AG08395 (cell line): ENCODE measurements around the gene WIPI1.
A peak's percentile ranks its signal among the peaks of the same experiment; 100 is the strongest.
"Not testable (repeated sequence)": the region's sequence is repeated elsewhere in the genome, so short reads cannot be mapped to it uniquely, and the experiment has no call there.

Source experiments
- DNase-seq: peaks from one replicate; pipeline ENCODE4 v3.0.0; 2012; ENCODE audit warnings: mixed read lengths, low spot score

Gene WIPI1

DNA sequence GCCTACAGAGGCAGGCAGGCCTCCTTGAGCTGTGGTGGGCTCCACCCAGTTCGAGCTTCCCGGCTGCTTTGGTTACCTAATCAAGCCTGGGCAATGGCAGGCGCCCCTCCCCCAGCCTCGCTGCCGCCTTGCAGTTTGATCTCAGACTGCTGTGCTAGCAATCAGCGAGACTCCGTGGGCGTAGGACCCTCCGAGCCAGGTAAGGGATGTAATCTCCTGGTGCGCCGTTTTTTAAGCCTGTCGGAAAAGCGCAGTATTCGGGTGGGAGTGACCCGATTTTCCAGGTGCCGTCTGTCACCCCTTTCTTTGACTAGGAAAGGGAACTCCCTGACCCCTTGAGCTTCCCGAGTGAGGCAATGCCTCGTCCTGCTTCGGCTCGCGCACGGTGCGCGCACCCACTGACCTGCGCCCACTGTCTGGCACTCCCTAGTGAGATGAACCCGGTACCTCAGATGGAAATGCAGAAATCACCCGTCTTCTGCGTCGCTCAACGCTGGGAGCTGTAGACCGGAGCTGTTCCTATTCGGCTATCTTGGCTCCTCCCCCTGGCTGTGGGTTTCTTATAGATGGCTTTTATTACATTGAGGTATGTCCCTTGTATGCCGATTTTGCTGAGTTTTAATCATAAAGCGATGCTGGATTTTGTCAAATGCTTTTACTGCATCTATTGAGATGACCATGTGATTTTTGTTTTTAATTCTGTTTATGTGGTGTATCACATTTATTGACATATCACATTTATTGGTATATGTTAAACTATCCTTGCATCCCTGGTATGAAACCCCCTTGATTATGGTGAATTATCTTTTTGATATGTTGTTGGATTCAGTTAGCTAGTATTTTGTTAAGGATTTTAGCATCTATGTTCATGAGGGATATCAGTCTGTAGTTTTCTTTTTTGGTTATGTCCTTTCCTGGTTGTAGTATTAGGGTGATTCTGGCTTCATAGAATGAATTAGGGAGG, 43.4 kb downstream of the WIPI1 start:
- not testable (repeated sequence) for DNase-seq

DNA sequence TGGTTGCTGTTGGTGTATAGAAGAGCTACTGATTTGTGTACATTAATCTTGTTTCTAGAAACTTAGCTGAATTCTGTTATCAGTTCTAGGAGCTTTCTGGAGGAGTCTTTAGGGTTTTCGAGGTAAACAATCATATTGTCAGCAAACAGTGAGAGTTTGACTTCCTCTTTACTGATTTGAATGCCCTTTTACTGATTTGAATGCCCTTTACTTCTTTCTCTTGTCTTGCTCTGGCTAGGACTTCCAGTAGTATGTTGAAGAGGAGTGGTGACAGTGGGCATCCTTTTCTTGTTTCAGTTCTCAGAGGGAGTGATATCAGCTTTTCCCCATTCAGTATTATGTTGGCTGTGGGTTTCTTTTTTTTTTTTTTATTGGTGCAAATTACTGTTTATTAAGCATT, 49.6 kb downstream of the WIPI1 start:
- not testable (repeated sequence) for DNase-seq

DNA sequence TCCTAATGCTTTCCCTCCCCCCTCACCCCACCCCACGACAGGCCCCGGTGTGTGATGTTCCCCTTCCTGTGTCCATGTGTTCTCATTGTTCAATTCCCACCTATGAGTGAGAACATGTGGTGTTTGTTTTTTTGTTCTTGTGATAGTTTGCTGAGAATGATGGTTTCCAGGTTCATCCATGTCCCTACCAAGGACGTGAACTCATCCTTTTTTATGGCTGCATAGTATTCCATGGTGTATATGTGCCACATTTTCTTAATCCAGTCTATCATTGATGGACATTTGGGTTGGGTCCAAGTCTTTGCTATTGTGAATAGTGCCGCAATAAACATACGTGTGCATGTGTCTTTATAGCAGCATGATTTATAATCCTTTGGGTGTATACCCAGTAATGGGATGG, 53.5 kb downstream of the WIPI1 start:
- DNase-seq: not testable (repeated sequence)

DNA sequence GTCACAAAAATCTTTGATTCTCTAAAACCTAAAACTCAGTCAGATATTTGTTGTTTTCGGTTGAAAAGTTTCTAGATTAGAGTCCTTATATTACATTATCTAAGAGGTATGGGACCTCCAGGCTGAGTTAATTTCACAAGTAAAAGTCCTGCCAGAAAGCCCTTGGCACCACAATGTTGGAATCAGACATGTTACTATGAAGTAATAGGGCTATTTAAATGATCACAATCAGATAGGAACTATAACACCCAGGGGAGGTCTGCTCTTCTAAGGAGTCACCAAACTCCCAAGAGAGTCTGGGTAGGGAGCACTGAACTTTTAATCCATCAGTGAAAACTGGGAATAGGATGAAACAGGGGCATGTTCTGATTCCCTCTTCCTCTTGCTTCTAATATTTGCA, 54.2 kb downstream of the WIPI1 start:
- no peak for DNase-seq

DNA sequence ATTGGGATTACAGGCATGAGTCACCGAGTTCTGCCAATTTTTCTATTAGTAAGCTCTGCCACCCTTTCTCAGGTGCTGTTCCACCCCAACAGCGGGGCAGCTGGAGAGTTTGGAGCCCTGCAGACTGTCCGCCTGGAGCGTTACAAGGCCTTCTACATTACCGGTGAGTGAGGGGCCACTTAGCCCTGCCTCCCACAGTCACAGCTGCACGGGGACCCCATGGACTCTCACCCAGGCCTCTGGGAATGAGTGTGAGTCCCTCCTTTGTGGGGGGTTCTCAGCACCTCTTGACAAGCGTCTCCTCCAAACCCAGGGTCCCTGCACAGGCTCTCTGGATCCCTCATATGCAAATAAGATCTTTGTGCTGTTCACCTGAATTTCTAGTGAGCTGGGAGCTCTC, 56.0 kb downstream of the WIPI1 start:
- no peak for DNase-seq

DNA sequence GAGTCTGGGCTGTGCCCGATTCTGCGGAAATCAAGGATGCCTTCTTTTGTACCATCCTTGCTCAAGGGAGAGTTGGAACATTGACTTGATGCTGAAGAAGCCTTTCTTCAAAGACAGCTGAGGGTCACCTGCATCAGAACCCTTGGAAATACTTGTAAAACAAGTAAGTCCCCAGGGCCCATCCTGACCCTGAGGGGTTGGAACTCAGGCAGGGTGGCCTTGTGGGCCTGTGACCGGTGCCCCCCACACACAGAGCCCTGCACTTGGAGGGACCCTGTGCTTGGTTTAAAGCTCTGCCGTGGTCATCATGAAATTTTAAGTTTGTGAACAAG, 56.9 kb downstream of the WIPI1 start:
- DNase-seq: no peak

DNA sequence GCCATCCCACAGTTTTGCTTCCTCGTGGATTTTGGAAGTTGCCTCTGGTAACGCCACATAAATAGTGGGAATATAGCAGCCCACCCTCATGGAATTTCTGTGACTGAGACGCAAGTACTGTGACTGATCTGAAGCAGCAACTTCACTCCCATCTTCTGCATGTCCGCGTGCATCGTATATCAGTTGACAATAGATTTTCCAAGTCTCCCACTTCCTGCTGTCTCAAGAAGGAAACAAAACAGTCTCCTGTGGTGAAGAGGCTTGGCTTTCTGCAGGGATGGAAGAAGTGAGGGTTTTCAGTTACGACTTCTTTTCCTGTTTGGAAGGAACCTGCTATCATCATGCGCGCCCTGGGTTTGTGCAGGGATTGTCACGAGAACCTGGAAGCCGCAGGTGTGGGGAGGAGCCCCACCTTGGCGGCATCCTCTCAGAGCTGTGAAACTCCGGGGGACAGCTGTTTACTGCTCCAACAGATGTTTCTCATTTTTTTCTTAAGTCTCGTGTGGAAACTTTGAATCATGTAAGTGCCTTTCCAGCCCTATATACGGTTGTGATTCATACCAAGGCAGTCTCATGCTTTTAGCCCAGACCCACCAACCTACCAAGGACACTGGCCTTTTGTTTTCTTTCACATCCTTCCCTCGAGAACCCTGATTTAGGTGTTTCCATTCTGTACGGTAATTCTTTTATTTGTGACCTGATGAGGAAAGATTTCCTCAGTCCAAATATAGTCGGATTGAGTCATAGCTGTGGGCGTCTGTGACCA, 57.5 kb downstream of the WIPI1 start:
- DNase-seq: peak; percentile 74

DNA sequence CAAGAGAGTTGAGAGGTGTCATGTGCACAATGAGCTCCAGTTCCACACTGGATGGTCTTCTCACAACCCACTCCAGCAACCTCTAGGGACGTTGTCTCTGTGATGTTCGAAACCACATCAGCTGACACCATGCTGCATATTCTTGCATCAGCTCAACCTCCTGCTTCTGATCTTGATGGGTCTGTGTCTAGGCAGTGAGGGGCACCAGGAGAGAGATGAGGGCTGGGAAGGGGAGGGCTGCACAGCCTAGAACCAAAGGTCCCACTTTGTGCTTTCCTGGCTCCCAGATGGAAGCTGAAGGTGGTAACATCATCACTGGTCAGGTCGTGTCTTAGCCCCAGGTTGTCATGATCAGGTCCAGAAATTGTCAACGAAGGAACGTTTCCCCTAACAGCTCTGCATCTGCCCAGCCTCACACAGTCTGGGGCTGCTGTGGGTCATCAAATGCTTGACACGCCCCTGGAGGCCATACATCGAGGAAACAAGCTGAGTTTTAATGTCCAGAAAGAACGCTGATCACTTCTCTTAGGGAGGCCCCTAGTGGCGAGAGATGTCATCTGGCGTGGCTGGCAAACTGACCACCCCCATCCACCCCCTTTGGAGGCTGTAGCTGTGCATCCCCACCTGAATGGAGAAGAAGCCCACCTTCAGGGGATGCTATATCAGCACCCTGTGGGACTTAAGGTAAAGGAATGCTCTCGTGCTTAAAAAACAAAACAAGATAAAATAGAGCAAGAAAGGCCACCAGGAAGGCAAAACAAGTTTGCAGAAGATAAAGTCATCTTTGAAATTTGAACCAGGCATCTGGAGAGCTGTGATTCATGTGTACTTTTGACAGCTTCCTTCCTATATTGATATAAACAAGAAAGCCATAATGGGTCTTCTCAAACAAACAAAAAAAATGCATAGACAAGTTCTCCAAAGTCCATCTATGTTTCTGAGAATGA, 58.3 kb downstream of the WIPI1 start:
- peak; percentile 85 for DNase-seq

DNA sequence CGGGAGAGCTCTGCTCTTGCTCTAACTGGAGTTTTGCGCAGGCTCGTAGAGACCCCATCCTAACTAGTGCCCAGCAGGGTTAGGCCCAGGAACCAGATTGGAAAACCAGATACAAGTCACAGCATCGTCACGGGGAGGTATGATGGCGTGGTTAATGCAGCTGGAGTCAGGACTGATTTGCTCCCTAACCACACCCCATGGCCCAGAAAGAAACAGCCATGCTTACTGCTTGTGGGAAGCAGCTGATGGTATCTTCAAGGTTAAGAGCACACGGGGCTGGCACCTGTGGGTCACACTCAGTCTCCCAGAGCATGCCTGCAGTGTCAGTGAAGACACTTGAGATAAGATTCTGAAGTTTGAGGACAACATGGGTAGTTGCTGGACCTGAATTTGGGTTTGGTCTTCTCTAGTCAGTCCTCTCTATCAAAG, 60.2 kb downstream of the WIPI1 start:
- no peak for DNase-seq

DNA sequence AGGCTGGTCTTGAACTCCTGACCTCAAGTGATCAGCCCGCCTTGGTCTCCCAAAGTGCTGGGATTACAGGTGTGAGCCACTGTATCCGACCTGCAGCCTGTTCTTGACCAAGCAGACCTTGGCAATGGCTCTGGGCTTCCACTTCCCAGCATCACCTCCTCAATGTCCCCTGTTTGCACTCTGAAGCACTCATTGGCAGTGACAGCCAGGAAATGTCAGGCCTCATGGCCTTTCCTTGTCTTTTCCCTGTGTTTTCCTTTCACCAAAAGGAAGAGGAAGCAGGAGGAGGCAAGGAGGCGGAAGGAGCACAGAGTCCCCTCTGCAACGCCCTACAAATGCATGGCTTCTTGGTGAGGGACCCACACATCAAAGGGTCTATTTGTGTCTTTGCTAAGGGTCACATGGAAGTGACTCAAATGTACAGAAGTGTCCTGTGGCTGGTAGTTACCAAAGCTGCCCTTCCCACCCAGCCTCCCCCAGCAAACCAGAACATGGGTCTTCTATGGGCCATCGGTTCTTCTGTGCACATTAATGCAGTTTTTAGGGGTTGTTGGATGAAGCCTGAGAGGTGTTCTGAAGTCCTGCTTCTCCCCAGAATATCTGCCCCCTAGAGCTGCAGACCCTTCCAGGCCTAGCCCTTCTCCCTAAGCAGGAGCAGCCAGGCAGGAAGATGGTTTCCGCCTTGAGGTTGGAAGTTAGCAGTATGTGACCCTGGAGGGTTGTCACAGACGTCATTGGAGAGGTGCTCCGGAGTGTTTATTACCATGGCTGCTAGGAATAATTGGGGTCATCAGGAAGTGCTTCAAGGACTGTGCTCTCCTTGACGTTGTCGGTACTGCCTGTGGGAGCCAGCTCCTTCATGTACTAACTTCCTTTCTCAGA, 60.8 kb downstream of the WIPI1 start:
- no peak for DNase-seq

DNA sequence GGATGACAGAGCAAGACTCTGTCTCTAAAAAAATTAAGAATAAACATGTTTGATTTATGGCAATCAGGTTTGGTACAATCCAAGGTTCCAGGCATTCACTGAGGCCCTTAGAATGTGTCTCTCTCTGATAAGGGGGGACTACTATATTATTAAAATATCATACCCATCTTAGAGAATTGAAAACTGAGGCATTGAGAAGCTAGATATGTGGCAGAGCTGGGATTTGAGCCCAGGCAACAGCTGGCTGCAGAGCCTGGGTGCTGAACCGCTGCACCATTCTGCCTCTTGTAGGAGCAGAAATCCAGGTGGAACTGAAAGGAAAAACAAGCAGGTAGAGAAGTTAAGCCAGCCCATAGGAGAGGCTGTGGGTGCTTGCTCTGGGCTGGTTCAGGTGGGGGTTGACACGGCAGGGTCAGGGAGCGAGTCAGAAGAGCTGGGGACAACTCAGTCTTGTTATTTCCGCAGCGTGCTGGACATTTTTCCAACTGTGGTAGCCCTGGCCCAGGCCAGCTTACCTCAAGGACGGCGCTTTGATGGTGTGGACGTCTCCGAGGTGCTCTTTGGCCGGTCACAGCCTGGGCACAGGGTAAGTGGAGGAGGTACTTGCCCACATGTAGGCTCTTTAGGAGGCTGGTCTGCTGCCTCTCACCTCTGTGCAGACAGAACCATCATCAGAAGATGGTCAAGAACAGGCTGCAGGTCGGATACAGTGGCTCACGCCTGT, 62.5 kb downstream of the WIPI1 start:
- DNase-seq: no peak

DNA sequence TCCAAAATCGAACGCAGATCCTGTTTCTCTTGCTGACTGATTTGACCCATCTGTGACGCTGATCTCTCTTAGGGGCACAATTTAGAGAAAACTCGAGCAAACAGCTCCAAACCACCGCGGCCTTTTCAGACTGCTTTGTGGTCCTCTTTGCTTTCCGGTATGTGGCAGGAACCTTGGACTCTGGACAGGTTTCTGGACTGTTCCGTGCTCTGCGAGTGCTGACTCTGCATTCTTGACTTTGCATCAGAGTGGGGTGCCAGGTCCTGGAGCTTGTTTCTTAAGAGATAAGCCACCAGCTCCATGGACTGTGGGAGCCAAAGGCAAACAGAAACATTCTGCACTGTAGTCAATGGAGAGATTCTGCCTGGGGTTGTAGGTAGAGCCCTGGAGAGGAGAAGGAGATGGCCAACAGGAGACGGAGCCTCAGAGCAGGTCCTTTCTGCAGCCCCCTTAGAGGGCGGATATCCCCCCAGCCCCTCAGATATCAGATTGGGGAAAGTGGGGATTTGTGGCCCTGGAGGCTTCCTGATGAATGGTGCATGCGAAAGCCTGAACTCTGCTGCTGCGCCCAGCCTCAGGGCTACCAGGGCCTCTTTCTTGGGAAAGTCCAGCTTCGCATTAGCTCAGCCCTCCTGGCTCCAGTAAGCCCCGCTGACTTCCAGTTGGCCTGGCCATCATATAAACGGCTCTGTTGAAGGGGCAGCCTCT, 65.6 kb downstream of the WIPI1 start:
- DNase-seq: peak; percentile 35

DNA sequence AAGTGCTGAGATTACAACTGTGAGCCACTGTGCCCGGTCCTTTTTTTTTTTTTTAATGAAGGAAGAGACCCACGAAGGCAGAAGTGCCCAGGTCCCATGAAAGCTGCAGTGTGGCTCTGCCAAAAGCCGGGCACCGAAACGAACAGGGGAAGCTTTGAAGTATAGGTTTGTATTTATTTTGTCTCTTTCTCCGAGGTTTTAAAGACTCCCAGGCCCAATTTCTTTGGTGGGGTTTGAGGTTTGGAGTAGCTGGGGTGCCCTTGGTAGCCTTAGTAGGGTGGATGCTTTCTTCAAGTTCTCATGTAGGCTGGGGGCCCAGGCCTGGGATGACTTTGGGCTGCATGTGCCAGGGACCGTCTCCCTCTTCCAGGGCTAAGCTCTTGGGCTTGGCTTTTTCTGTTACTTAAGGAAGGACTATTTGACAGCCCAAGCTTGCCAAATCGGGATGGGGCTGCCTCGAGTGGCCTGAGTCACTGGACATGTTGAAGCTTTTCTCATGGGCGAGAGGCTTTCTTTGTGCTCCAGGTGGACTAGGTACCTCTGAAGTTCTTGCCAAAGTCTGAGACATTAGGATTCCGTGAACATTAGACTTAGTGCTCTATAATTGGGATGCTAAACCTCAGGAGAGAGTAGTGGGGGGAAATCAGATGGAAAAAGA, 66.3 kb downstream of the WIPI1 start:
- DNase-seq: no peak

DNA sequence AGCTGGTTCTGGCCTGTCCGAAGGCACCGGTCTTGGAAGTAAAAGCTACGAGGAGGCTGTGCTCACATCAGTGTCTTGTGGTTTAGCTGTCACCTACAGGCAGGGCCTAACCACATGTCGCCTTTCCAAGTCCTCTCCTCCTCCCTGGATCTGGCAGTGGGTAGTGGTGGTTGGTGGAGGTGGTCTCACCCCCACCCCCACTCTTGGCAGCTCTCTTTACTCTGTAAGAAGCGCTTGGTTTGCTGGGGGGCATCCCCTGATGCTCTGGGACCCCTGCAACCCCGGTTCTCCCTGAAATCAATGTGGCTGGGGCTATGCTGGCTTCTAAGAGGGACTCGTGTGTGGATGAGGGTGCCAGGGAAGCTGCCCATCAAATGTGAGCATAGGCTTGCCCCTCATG, 68.3 kb downstream of the WIPI1 start:
- no peak for DNase-seq

DNA sequence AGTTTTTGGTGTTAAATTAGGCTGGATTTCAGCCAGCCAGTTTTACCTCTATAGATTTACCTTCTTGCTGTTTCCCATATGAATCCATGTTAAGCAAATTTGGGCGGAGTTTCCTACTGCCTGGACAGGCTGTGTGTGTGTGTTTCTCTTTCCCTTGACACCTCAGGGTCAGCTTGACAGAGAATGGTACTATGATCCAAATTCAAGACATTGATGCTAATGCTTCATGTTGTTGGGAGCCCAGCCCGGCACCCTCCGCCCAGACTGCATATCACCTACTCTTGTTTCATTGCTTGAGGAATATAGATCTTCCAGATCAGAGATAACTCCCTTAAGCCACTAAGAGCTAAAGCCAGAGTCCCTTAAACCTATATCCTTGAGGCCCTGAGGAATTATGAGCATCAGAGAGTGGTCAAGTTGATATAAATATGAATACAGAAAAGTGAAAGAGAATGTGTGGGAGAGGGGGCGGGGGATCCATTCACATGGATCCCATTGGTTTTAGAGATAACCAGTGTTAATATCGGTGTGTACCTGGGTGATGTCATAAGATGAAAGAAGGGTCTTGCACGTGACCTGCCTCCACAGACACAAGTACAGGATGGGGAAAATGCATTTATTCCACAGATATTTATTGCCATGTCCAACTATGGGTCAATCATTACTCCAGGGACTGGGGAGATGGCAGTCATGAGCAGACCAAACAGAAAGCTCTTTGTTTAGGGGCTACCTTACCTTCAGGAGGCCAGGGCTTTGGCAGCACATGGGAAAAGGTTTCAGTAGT, 69.7 kb downstream of the WIPI1 start:
- no peak for DNase-seq

DNA sequence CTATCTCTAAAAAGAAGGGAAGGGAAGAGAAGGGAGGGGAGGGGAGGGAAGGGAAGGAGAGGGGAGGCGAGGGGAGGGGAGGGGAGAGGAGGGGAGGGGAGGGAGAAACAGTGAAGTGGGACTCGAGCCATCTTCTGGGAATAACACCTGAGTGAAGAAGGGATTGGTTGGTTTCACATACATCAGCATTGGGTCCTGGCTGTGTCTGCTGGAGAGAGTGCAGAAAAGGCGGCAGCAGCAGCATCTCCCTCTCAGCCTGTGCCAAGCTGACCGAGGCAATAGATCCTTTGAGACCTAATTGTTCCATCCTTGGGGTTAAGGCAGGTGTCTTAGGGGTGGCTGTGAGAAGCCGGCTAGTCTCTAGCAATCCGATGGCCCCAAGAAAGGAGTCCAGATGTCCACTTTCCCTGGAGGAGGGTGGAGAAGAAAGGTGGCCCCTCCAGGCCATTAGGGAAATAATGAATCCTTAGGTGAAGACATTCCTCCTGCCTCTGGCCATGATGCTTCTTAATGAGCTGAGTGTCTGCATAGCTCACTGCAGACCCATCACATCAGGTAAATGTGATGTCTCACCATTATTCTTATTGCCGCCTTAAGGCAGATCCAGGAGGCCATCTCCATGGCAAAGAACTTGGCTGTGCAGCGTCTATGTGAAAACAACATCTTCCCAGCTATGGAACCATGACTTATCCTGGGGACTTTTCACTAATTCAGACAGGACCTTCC, 71.6 kb downstream of the WIPI1 start:
- DNase-seq: no peak

DNA sequence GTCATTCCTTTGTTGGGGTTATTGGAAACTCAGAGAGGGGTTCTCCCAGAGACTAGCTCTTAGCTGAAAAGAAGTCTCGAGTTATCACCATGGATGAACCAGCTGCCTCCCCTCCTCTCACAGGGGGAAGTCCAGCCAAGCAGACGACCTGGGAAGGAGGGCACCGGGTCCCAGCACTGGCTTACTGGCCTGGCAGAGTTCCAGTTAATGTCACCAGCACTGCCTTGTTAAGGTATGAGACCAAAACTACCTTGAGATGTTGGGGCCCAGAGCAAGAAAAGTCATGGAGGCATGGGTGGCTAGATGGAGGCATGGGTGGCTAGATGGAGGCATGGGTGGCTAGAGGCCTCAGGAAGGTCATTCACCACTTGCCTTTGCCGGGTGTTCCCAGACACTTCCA, 72.4 kb downstream of the WIPI1 start:
- DNase-seq: no peak

DNA sequence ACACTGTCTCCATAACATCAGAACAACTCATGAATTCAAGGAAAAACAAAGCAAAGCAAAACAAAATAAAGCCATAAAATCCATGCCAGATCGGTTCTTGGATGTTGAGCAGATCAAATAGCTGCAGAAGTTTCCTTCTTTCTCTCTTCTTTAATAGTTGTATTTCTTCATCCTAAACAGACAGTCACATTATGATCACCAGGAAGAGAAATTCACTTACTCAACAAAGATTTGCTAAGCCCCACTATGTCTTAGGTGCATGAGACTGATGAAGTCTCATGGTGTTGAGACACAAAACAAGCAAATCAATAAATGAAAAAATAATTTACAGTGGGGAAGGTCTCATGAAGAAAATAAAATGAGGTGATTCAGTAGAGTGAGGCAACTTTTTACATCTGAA, 72.8 kb downstream of the WIPI1 start:
- no peak for DNase-seq
